ENCODE data around the gene GARIN5A. TPM values are rescaled to one million over a fixed set of nuclear protein-coding genes. Genes with fewer than 3 reads are reported as not detected.

The GARIN5A gene
- total and polyA plus RNA-seq, 2 experiments from 2014 or later, result 5.0 to 10.4 TPM

DNA sequence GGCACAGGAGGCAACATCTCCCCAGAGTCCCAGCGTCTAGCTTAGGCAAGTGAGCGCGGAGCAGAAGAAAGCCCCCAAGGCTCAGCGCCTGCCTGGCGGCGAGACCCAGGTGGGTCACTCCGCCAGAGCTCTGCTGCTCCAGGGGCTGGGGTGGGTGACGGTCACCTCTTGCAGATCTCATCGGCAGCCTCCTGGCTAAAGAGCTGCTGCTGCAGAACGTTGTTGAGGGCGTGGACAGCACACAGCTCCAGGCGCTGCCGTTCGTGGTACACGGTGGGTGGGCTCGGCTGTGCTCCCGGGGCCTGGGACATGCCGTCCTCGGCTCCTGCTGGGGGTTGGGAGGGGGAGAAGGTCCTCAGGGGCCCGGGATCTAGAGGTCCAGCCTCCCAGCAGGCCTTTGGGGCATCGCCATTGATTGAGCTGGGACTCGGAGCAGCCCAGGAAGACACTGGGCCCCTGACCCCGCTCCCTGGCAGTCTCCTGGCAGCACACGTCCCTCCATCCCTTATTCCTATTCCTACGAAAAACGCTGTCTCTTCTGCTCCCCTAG is 33.5 kb upstream of the GARIN5A start:
- no peaks in the 10 kb centered on the region for H3K9me3 ChIP-seq (ENCODE audit: low read depth)
- H3K9me2 ChIP-seq (replicated peaks; ENCODE audit: insufficient read depth), result no peaks in the 10 kb centered on the region
- peaks cover 5% of the 10 kb centered on the region for H3K4me1 ChIP-seq (ENCODE audit: insufficient read depth)
- H3K27ac ChIP-seq, result peak overlapping the region; percentile 14
- peak overlapping the region; percentile 17 for H2AFZ ChIP-seq
- no peaks in the 10 kb centered on the region for H3K79me2 ChIP-seq
- no peaks in the 10 kb centered on the region for H3K36me3 ChIP-seq (replicated peaks; ENCODE audit: insufficient read depth, low read depth)
- WGBS (ENCODE audit: low lambda C conversion rate, missing lambda C conversion rate), result 67% methylated on average over 23 of the region's 26 CpGs
- no peaks in the 10 kb centered on the region for H3K27me3 ChIP-seq
- H3K4me3 ChIP-seq, result peak overlapping the region; percentile 17
- TF ChIP-seq, protein P1, sequence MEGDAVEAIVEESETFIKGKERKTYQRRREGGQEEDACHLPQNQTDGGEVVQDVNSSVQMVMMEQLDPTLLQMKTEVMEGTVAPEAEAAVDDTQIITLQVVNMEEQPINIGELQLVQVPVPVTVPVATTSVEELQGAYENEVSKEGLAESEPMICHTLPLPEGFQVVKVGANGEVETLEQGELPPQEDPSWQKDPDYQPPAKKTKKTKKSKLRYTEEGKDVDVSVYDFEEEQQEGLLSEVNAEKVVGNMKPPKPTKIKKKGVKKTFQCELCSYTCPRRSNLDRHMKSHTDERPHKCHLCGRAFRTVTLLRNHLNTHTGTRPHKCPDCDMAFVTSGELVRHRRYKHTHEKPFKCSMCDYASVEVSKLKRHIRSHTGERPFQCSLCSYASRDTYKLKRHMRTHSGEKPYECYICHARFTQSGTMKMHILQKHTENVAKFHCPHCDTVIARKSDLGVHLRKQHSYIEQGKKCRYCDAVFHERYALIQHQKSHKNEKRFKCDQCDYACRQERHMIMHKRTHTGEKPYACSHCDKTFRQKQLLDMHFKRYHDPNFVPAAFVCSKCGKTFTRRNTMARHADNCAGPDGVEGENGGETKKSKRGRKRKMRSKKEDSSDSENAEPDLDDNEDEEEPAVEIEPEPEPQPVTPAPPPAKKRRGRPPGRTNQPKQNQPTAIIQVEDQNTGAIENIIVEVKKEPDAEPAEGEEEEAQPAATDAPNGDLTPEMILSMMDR (IDR thresholded peaks at IDR 0.05; ENCODE audit: poor library complexity), result no peak
- no peak for TF ChIP-seq EZH2 (IDR thresholded peaks at IDR 0.05; ENCODE audit: borderline replicate concordance)
- no peak for TF ChIP-seq EZH2phosphoT487 (IDR thresholded peaks at IDR 0.05; ENCODE audit: low read depth, severe bottlenecking, unreplicated experiment)
- no peaks in the 10 kb centered on the region for H4K20me1 ChIP-seq (ENCODE audit: insufficient read depth, poor library complexity, severe bottlenecking)
- H3K4me2 ChIP-seq, result peak overlapping the region; percentile 84
- DNase-seq (ENCODE audit: low spot score), result no peak

GRCh38 chr19:50509366-50509765 is 32.7 kb upstream of the GARIN5A start:
- 93% methylated on average over 11 of the region's 11 CpGs for WGBS (ENCODE audit: low lambda C conversion rate, missing lambda C conversion rate)
- Histone ChIP-seq H2AFZ (no peak overlapping the region), H3K79me2 (no peaks in the 10 kb centered on the region), H3K27ac (no peak overlapping the region), H3K4me1 (ENCODE audit: insufficient read depth) (peaks cover 5% of the 10 kb centered on the region), H3K36me3 (replicated peaks; ENCODE audit: insufficient read depth, low read depth) (no peaks in the 10 kb centered on the region), H3K4me3 (no peak overlapping the region), H3K9me2 (replicated peaks; ENCODE audit: insufficient read depth) (no peaks in the 10 kb centered on the region), H3K9me3 (ENCODE audit: low read depth) (no peaks in the 10 kb centered on the region), H3K4me2 (no peak overlapping the region), H3K27me3 (no peaks in the 10 kb centered on the region), H4K20me1 (ENCODE audit: insufficient read depth, poor library complexity, severe bottlenecking) (no peaks in the 10 kb centered on the region)
- no peak for TF ChIP-seq EZH2 (IDR thresholded peaks at IDR 0.05; ENCODE audit: borderline replicate concordance)
- TF ChIP-seq, protein P1 (IDR thresholded peaks at IDR 0.05; ENCODE audit: poor library complexity), result no peak
- no peak for TF ChIP-seq EZH2phosphoT487 (IDR thresholded peaks at IDR 0.05; ENCODE audit: low read depth, severe bottlenecking, unreplicated experiment)
- no peak for DNase-seq (ENCODE audit: low spot score)

- Histone ChIP-seq H4K20me1 (ENCODE audit: insufficient read depth, poor library complexity, severe bottlenecking) (no peaks in the 10 kb centered on the region), H3K36me3 (replicated peaks; ENCODE audit: insufficient read depth, low read depth) (no peaks in the 10 kb centered on the region), H3K27me3 (no peaks in the 10 kb centered on the region), H3K9me3 (ENCODE audit: low read depth) (no peaks in the 10 kb centered on the region), H3K79me2 (no peaks in the 10 kb centered on the region), H2AFZ (no peak overlapping the region), H3K4me3 (no peak overlapping the region), H3K4me1 (ENCODE audit: insufficient read depth) (peaks cover 5% of the 10 kb centered on the region), H3K4me2 (no peak overlapping the region), H3K9me2 (replicated peaks; ENCODE audit: insufficient read depth) (no peaks in the 10 kb centered on the region), H3K27ac (no peak overlapping the region)
- TF ChIP-seq EZH2phosphoT487 (IDR thresholded peaks at IDR 0.05; ENCODE audit: low read depth, severe bottlenecking, unreplicated experiment) (no peak), EZH2 (IDR thresholded peaks at IDR 0.05; ENCODE audit: borderline replicate concordance) (no peak)
- TF ChIP-seq, protein P1 (IDR thresholded peaks at IDR 0.05; ENCODE audit: poor library complexity), result no peak
- WGBS (ENCODE audit: low lambda C conversion rate, missing lambda C conversion rate), result 86% methylated on average over 3 of the region's 3 CpGs
- no peak for DNase-seq (ENCODE audit: low spot score)
Observed at GRCh38 chr19:50508843-50509190, 32.2 kb upstream of the GARIN5A start.

Data from hepatocyte (in vitro differentiated cells).